HG03045 (cell line): Measurements from ENCODE around the gene IGSF3.
"Not testable (repeated sequence)": the region's sequence is repeated elsewhere in the genome, so short reads cannot be mapped to it uniquely, and the experiment has no call there.

ENCODE experiments used
- ATAC-seq: cut with Tn5 transposase; IDR thresholded peaks from one replicate; pipeline ENCODE4 v1.9.1; 2021; ENCODE audit warnings: mild to moderate bottlenecking, moderate library complexity; ENCODE audit not compliant: unreplicated experiment

Gene IGSF3

GRCh38 chr1:116664366-116664977 is 3.1 kb downstream of the IGSF3 start:
- ATAC-seq, result no peak

GRCh38 chr1:116663821-116664220 is 3.7 kb downstream of the IGSF3 start:
- no peak for ATAC-seq

- ATAC-seq, result no peak
Measured at GRCh38 chr1:116661633-116662032, 5.9 kb downstream of the IGSF3 start.

GRCh38 chr1:116658645-116659044 is 8.9 kb downstream of the IGSF3 start:
- not testable (repeated sequence) for ATAC-seq

GRCh38 chr1:116657836-116658235 is 9.7 kb downstream of the IGSF3 start:
- ATAC-seq, result not testable (repeated sequence)

- ATAC-seq, result no peak
Measured at GRCh38 chr1:116654351-116654750, 13.2 kb downstream of the IGSF3 start.

GRCh38 chr1:116652598-116652997 is 14.9 kb downstream of the IGSF3 start:
- ATAC-seq, result not testable (repeated sequence)

GRCh38 chr1:116650781-116651180 is 16.8 kb downstream of the IGSF3 start:
- ATAC-seq, result not testable (repeated sequence)

GRCh38 chr1:116649041-116649440 is 18.5 kb downstream of the IGSF3 start:
- ATAC-seq, result not testable (repeated sequence)

GRCh38 chr1:116648325-116648724 is 19.2 kb downstream of the IGSF3 start:
- ATAC-seq, result not testable (repeated sequence)

- not testable (repeated sequence) for ATAC-seq
Measured at GRCh38 chr1:116647186-116647585, 20.3 kb downstream of the IGSF3 start.

GRCh38 chr1:116646673-116647170 is 20.8 kb downstream of the IGSF3 start:
- not testable (repeated sequence) for ATAC-seq

- not testable (repeated sequence) for ATAC-seq
Measured at GRCh38 chr1:116645802-116646672, 21.5 kb downstream of the IGSF3 start.

- not testable (repeated sequence) for ATAC-seq
Measured at GRCh38 chr1:116644993-116645392, 22.5 kb downstream of the IGSF3 start.

- ATAC-seq, result not testable (repeated sequence)
Measured at GRCh38 chr1:116644096-116644495, 23.4 kb downstream of the IGSF3 start.

- not testable (repeated sequence) for ATAC-seq
Measured at GRCh38 chr1:116643281-116643751, 24.2 kb downstream of the IGSF3 start.

- not testable (repeated sequence) for ATAC-seq
Measured at GRCh38 chr1:116642311-116643280, 24.9 kb downstream of the IGSF3 start.

GRCh38 chr1:116637583-116637982 is 29.9 kb downstream of the IGSF3 start:
- ATAC-seq, result not testable (repeated sequence)

GRCh38 chr1:116636584-116636983 is 30.9 kb downstream of the IGSF3 start:
- ATAC-seq, result not testable (repeated sequence)

GRCh38 chr1:116634386-116634785 is 33.1 kb downstream of the IGSF3 start:
- ATAC-seq, result not testable (repeated sequence)
